B cell (primary cell): ENCODE data around the gene RPL27. TPM values are rescaled to one million over a fixed set of nuclear protein-coding genes. Genes with fewer than 3 reads are reported as not detected.
A peak's percentile ranks its signal among the peaks of the same experiment; 100 is the strongest.
"Not testable (repeated sequence)": the region's sequence is repeated elsewhere in the genome, so short reads cannot be mapped to it uniquely, and the experiment has no call there.

ENCODE experiments used
- ATAC-seq: fragments of 200-7000 bp; cut with Tn5 transposase; one replicate; pipeline ENCODE4 v1.10.0; 2021; ENCODE audit warnings: low read depth, mild to moderate bottlenecking, moderate number of reproducible peaks, moderate library complexity
- CTCF ChIA-PET: fragments of 350-600 bp; sonication (Branson Sonifier 250); formaldehyde crosslinking; loops from one replicate; lab custom pipeline; 2021; ENCODE audit warnings: antibody characterized with exemption, inconsistent platforms; lab: Charles Lee
- POLR2A ChIA-PET: fragments of 350-600 bp; sonication (Branson Sonifier 250); formaldehyde crosslinking; loops from one replicate; lab custom pipeline; 2021; ENCODE audit warnings: antibody characterized with exemption; lab: Charles Lee
- DNase-seq: peaks from one replicate; pipeline ENCODE4 v3.0.0; 2013
- H2AFZ ChIP-seq: 2 replicates; pipeline ENCODE4 v1.6.1; 2012; ENCODE audit warnings: mild to moderate bottlenecking, low read depth, low read length; ENCODE audit not compliant: insufficient read depth, poor library complexity, severe bottlenecking
- H3K27ac ChIP-seq, 2 donors: 1 replicate in 1 of 2; 2 replicates in 1 of 2; pipeline ENCODE4 v1.5.1; 2012 to 2013; ENCODE audit warnings: low read length in 2 of 2, mild to moderate bottlenecking in 2 of 2, moderate library complexity in 1 of 2
- H3K27me3 ChIP-seq, 4 experiments: fragments of 200-600 bp in 1 of 4; sonication (generic) in 1 of 4; replicated peaks in 1 of 4; 1 replicate in 2 of 4; 2 replicates in 2 of 4; pipeline versions ENCODE4 v1.6.1 to v1.7.0; 2013 to 2016; ENCODE audit warnings: low read length in 3 of 4, mild to moderate bottlenecking in 2 of 4, mixed read lengths in 1 of 4, moderate library complexity in 1 of 4; ENCODE audit not compliant: insufficient read depth in 4 of 4, control insufficient read depth in 3 of 4; ENCODE audit errors: control extremely low read depth in 1 of 4
- H3K36me3 ChIP-seq, 2 experiments: replicated peaks in 1 of 2; 1 replicate in 1 of 2; 2 replicates in 1 of 2; pipeline versions ENCODE4 v1.6.1 to v1.7.1; 2013; ENCODE audit warnings: low read length in 1 of 2; ENCODE audit not compliant: insufficient read depth in 2 of 2, control insufficient read depth in 1 of 2; ENCODE audit errors: control extremely low read depth in 1 of 2, extremely low read depth in 1 of 2
- H3K4me1 ChIP-seq, 2 donors: fragments of 200-600 bp in 1 of 2; sonication (generic) in 1 of 2; 1 replicate in 1 of 2; 2 replicates in 1 of 2; pipeline versions ENCODE4 v1.5.1 to v1.6.1; 2013 to 2017; ENCODE audit warnings: low read length in 2 of 2; ENCODE audit not compliant: control insufficient read depth in 2 of 2, insufficient read depth in 2 of 2
- H3K4me2 ChIP-seq: replicated peaks from 2 replicates; pipeline ENCODE3; 2012; ENCODE audit warnings: mild to moderate bottlenecking, low read depth, low read length; ENCODE audit not compliant: poor library complexity, severe bottlenecking
- H3K4me3 ChIP-seq, 5 experiments: fragments of 200-600 bp in 1 of 5; sonication (generic) in 1 of 5; 1 replicate in 3 of 5; 2 replicates in 2 of 5; pipeline versions ENCODE4 v1.5.1 to v1.7.0; 2011 to 2016; ENCODE audit warnings: low read length in 4 of 5, mild to moderate bottlenecking in 4 of 5, low read depth in 2 of 5, control low read depth in 1 of 5, moderate library complexity in 1 of 5; ENCODE audit not compliant: insufficient read depth in 1 of 5; ENCODE audit errors: control extremely low read depth in 1 of 5, extremely low read depth in 1 of 5
- H3K79me2 ChIP-seq: fragments of 200-600 bp; sonication (generic); one replicate; pipeline ENCODE4 v1.6.0; 2016; ENCODE audit warnings: low read length; ENCODE audit not compliant: control insufficient read depth, insufficient read depth
- H3K9ac ChIP-seq: fragments of 200-600 bp; sonication (generic); 2 replicates; pipeline ENCODE4 v1.6.1; 2017; ENCODE audit warnings: mild to moderate bottlenecking, low read length, moderate library complexity
- H3K9me3 ChIP-seq, 3 donors: one replicate each; pipeline versions ENCODE4 v1.6.1 to v1.7.1; 2013; ENCODE audit warnings: low read length in 2 of 3; ENCODE audit not compliant: control insufficient read depth in 2 of 3, insufficient read depth in 1 of 3; ENCODE audit errors: control extremely low read depth in 1 of 3
- H4K20me1 ChIP-seq: 2 replicates; pipeline ENCODE4 v1.6.0; 2012; ENCODE audit warnings: mild to moderate bottlenecking, low read length; ENCODE audit not compliant: insufficient read depth, control insufficient read depth, poor library complexity, severe bottlenecking
- H3K27ac Mint-ChIP-seq: one replicate; pipeline ENCODE4 v1.8.0; 2021; ENCODE audit warnings: mixed read lengths
- H3K27me3 Mint-ChIP-seq: one replicate; pipeline ENCODE4 v1.8.0; 2021; ENCODE audit warnings: mixed read lengths
- H3K4me1 Mint-ChIP-seq: one replicate; pipeline ENCODE4 v1.8.0; 2021; ENCODE audit warnings: mixed read lengths
- H3K4me3 Mint-ChIP-seq: one replicate; pipeline ENCODE4 v1.8.0; 2021; ENCODE audit warnings: mixed read lengths
- H3K9me3 Mint-ChIP-seq: one replicate; pipeline ENCODE4 v1.8.0; 2022; ENCODE audit warnings: mixed read lengths; ENCODE audit not compliant: insufficient read depth
- EZH2 ChIP-seq: IDR thresholded peaks from 2 replicates; pipeline ENCODE4 v1.6.1; 2012; ENCODE audit warnings: borderline replicate concordance, low read depth, mild to moderate bottlenecking, moderate library complexity, low read length; ENCODE audit not compliant: insufficient read depth, poor library complexity, severe bottlenecking
- WGBS: methylation state at CpG from one replicate; pipeline ENCODE4 v1.1.5; 2013; ENCODE audit warnings: missing lambda C conversion rate; ENCODE audit not compliant: insufficient coverage; 5-methylcytosine and 5-hydroxymethylcytosine counted together
- intact Hi-C: fragments of 100-400 bp; cut with micrococcal nuclease; formaldehyde crosslinking; loops from one replicate; pipeline ENCODE4 v1.10.0; 2022
- polyA plus RNA-seq: library from polyadenylated mRNA; depleted of rRNA; stranded (reverse); fragments of >200 nt; gene quantifications from 2 replicates; pipeline ENCODE4 v1.2.3, GENCODE V29; 2012
- total RNA-seq, 2 donors: library from RNA; stranded (reverse); fragments of 120-200 nt in 1 of 2; gene quantifications; 1 replicate in 1 of 2; 2 replicates in 1 of 2; pipeline versions ENCODE4 v1.2.3 to v1.2.4, GENCODE V29; 2013 to 2022
- TF ChIP-seq, protein P1 (sequence below): fragments of 200-600 bp; IDR thresholded peaks from one replicate; pipeline ENCODE4 v1.8.0; 2022; ENCODE audit warnings: antibody characterized with exemption, mild to moderate bottlenecking

RPL27 gene
- total and polyA plus RNA-seq, 2 donors (not counting 1 experiment from before 2014, with no cell fraction given), result 1,087 to 3,493 TPM

DNA sequence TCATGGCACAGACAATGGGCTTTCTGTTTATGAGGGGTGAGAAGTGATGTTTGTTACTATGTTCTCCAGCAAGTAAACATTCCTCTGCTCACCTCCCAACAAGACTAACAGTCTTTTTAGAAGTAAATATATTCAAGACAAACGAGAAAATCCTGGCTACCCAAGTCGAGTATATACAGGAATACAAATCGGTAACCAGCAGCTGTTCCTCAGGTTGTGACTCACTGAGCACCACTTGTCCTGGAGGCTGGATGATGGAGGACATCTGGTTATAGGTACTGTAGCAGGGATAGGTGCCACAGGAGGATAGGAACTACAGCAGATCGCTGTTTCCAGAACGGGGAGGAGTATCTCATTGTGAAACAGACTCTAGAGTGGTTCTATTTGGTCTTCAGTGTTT is 5.3 kb upstream of the RPL27 start:
- 98% methylated on average over 4 of the region's 5 CpGs for WGBS
- Histone ChIP-seq H3K4me2 (no peak overlapping the region), H3K4me1 (peaks cover 17 to 18% of the 10 kb centered on the region in 2 donors), H2AFZ (no peak overlapping the region), H3K79me2 (peaks cover 42% of the 10 kb centered on the region), H3K36me3 (peaks cover 27 to 48% of the 10 kb centered on the region in 2 experiments), H3K4me3 (no peak overlapping the region), H3K27ac (no peak overlapping the region), H3K9ac (no peak overlapping the region), H3K9me3 (no peaks in the 10 kb centered on the region), H3K27me3 (no peaks in the 10 kb centered on the region), H4K20me1 (peaks cover 5% of the 10 kb centered on the region)
- Mint-ChIP-seq H3K27me3 (no peaks in the 10 kb centered on the region), H3K27ac (peak overlapping the region; percentile 50), H3K4me3 (no peak overlapping the region), H3K4me1 (peaks cover 30% of the 10 kb centered on the region), H3K9me3 (no peaks in the 10 kb centered on the region)
- ChIA-PET POLR2A (interaction anchor here (0.7 kb wide), 1 partner anchor 401 kb away, joined by 3 read pairs; no protein-coding TSS in a partner anchor), CTCF (interaction anchor here (1.3 kb wide), 1 partner anchor 12 kb away, joined by 3 read pairs; the partner anchor contains the start of gene RUNDC1)
- no peak for TF ChIP-seq EZH2
- TF ChIP-seq, protein P1, sequence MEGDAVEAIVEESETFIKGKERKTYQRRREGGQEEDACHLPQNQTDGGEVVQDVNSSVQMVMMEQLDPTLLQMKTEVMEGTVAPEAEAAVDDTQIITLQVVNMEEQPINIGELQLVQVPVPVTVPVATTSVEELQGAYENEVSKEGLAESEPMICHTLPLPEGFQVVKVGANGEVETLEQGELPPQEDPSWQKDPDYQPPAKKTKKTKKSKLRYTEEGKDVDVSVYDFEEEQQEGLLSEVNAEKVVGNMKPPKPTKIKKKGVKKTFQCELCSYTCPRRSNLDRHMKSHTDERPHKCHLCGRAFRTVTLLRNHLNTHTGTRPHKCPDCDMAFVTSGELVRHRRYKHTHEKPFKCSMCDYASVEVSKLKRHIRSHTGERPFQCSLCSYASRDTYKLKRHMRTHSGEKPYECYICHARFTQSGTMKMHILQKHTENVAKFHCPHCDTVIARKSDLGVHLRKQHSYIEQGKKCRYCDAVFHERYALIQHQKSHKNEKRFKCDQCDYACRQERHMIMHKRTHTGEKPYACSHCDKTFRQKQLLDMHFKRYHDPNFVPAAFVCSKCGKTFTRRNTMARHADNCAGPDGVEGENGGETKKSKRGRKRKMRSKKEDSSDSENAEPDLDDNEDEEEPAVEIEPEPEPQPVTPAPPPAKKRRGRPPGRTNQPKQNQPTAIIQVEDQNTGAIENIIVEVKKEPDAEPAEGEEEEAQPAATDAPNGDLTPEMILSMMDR, result no peak
- DNase-seq, result no peak
- no peak for ATAC-seq
- intact Hi-C loops, result loop anchor here (10.0 kb wide), 1 partner anchor 418 kb away; the partner anchor contains the start of gene PSMC3IP

- H3K27me3 Mint-ChIP-seq, DNase-seq, CTCF ChIA-PET, H3K27ac Mint-ChIP-seq, H2AFZ ChIP-seq, H3K9me3 ChIP-seq, H3K4me2 ChIP-seq, H3K27me3 ChIP-seq, H3K9me3 Mint-ChIP-seq, POLR2A ChIA-PET, H4K20me1 ChIP-seq, H3K4me3 ChIP-seq, H3K9ac ChIP-seq, ATAC-seq, H3K4me3 Mint-ChIP-seq: not testable (repeated sequence)
- Histone ChIP-seq H3K79me2 (peaks cover 38% of the 10 kb centered on the region), H3K27ac (peak overlapping the region in 1 of 2 donors; percentile 6), H3K36me3 (peaks cover 19 to 38% of the 10 kb centered on the region in 2 experiments), H3K4me1 (peaks cover 19 to 21% of the 10 kb centered on the region in 2 donors)
- H3K4me1 Mint-ChIP-seq, result peaks cover 39% of the 10 kb centered on the region
- intact Hi-C loops, result loop anchor here (10.0 kb wide), 1 partner anchor 419 kb away; the partner anchor contains the start of gene PSMC3IP
- 93% methylated on average over 2 of the region's 10 CpGs for WGBS
Observed at GRCh38 chr17:42993913-42994312, 4.3 kb upstream of the RPL27 start.
